ENCODE data around the gene PPP1R8. TPM values are rescaled to one million over a fixed set of nuclear protein-coding genes. Genes with fewer than 3 reads are reported as not detected.
A peak's percentile ranks its signal among the peaks of the same experiment; 100 is the strongest.

Gene PPP1R8
- total RNA-seq: 10 to 100 TPM; 32.0 to 58.2 (median 37.2) TPM

DNA sequence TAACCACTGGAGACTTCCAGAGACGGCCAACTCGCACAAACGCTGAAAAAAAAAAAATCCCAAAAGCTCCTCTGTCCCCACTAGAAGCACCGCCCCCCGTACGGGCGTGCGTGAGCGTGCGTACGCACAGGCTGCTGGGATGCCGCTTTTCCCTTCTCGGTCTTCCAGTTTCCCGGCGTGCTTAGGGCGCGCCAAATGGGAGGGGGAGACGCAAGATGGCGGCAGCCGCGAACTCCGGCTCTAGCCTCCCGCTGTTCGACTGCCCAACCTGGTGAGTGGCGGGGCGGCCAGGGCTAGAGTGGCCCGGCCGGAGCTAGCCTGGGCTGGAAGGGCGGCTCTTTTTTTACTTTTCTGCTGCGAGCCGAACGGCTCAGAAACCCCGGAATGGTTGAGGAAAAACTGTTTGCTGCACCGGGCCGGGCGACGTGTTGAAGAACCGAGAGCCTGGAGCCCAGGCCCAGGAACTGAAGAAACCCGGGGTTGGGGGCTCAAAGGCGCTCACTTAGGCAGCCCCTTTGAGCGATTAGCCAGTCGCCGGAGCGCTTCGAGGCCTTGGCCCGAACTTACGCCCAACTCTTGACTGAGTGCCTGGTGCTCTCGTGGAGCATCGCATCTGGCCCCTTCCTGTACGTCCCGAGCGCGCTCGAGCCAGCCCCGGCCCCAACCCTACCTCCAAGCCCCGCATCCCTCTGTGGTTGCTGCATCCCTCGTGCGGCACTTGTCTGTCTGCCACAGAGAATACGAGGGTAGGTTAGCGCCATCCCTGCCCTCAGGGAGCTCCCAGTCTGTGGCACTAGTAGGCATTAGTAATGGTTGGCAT is at the start of gene PPP1R8:
Gene PPP1R8, plus strand, starts transcription at position 162 of the 820 bp plus-strand sequence. Its CDS starts 54 bp downstream, at position 216.
- H3K9me3 ChIP-seq: no peaks in the 10 kb centered on the region
- H3K4me1 ChIP-seq: peaks cover 0 to 35% (median 12%) of the 10 kb centered on the region in 4 donors
- peak; percentile 82 to 84 for DNase-seq (ENCODE audit: low spot score in 2 of 2)
- peak within 1 kb of the TSS; percentile 46 to 93 (median 82) for H3K4me3 ChIP-seq
- H3K27me3 ChIP-seq: no peaks in the 10 kb centered on the region
- peak within 1 kb of the TSS; percentile 71 to 96 (median 90) for H3K27ac ChIP-seq
- WGBS, 2 donors: 0% methylated on average over 42 to 56 of the region's 60 CpGs
- TF ChIP-seq, protein P1, sequence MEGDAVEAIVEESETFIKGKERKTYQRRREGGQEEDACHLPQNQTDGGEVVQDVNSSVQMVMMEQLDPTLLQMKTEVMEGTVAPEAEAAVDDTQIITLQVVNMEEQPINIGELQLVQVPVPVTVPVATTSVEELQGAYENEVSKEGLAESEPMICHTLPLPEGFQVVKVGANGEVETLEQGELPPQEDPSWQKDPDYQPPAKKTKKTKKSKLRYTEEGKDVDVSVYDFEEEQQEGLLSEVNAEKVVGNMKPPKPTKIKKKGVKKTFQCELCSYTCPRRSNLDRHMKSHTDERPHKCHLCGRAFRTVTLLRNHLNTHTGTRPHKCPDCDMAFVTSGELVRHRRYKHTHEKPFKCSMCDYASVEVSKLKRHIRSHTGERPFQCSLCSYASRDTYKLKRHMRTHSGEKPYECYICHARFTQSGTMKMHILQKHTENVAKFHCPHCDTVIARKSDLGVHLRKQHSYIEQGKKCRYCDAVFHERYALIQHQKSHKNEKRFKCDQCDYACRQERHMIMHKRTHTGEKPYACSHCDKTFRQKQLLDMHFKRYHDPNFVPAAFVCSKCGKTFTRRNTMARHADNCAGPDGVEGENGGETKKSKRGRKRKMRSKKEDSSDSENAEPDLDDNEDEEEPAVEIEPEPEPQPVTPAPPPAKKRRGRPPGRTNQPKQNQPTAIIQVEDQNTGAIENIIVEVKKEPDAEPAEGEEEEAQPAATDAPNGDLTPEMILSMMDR (IDR thresholded peaks at IDR 0.05): peak in 1 of 5 experiments; percentile 32
- TF ChIP-seq EP300 (IDR thresholded peaks at IDR 0.05) (peak; percentile 87 to 97), POLR2A (IDR thresholded peaks at IDR 0.05) (peak; percentile 56 to 80)
- H3K36me3 ChIP-seq: peaks cover 0 to 23% (median 0%) of the 10 kb centered on the region in 3 donors

DNA sequence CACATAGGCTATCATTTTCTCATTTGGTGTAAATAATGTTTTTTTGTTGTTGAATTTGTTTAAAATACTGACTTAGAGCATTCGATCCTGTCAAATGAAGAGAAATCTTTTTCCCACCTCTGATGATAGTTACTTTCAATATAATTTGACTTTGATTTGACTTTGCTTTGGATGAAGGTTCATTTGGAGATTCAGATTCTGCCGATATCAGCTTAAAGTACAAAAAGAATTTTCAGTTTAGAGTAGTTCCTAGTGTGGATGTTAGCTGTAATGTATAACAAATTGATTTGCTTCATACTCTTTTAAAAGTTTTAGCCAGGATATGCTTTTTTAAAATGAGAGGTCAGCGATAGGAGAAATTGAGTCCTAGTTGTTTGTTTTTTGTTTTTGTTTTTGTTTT is 47.6 kb upstream of the PPP1R8 start:
- TF ChIP-seq, protein P1 (IDR thresholded peaks at IDR 0.05): no peak
- TF ChIP-seq EP300 (IDR thresholded peaks at IDR 0.05) (no peak), POLR2A (IDR thresholded peaks at IDR 0.05) (no peak)
- Histone ChIP-seq H3K9me3 (no peaks in the 10 kb centered on the region), H3K27me3 (no peaks in the 10 kb centered on the region), H3K4me3 (no peak overlapping the region), H3K36me3 (peaks cover 0 to 15% (median 0%) of the 10 kb centered on the region in 3 donors), H3K4me1 (peaks cover 0 to 34% (median 12%) of the 10 kb centered on the region in 4 donors), H3K27ac (no peak overlapping the region)
- no peak for DNase-seq (ENCODE audit: low spot score in 2 of 2)
- 87 to 95% methylated on average over 3 of the region's 3 CpGs for WGBS, 2 donors

DNA sequence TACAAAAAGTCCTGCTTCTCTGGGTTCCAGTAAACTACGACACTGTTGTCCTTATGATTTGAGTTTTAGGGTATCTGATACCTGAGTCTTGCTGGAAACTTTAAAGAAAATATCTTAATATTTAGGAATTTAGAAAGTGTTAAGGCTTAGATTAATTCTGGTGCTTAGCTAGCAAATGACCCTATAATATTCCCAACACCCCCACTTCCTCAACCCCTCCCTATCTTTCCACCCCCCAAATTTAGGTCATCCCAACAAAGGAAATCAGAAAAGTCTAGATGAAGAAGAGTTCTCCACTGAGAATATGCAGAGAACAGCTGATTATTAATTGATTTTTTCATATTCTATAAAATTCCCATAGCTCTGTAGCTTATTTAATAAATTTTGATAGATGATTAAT is 45.9 kb upstream of the PPP1R8 start:
- TF ChIP-seq EP300 (IDR thresholded peaks at IDR 0.05) (no peak), POLR2A (IDR thresholded peaks at IDR 0.05) (no peak)
- TF ChIP-seq, protein P1 (IDR thresholded peaks at IDR 0.05): no peak
- WGBS, 2 donors: 97 to 100% methylated on average over 1 of the region's 1 CpG
- Histone ChIP-seq H3K36me3 (peaks cover 0 to 14% (median 0%) of the 10 kb centered on the region in 3 donors), H3K27me3 (no peaks in the 10 kb centered on the region), H3K9me3 (no peaks in the 10 kb centered on the region), H3K4me3 (no peak overlapping the region), H3K27ac (no peak overlapping the region), H3K4me1 (peaks cover 0 to 41% (median 17%) of the 10 kb centered on the region in 4 donors)
- DNase-seq (ENCODE audit: low spot score in 2 of 2): no peak

DNA sequence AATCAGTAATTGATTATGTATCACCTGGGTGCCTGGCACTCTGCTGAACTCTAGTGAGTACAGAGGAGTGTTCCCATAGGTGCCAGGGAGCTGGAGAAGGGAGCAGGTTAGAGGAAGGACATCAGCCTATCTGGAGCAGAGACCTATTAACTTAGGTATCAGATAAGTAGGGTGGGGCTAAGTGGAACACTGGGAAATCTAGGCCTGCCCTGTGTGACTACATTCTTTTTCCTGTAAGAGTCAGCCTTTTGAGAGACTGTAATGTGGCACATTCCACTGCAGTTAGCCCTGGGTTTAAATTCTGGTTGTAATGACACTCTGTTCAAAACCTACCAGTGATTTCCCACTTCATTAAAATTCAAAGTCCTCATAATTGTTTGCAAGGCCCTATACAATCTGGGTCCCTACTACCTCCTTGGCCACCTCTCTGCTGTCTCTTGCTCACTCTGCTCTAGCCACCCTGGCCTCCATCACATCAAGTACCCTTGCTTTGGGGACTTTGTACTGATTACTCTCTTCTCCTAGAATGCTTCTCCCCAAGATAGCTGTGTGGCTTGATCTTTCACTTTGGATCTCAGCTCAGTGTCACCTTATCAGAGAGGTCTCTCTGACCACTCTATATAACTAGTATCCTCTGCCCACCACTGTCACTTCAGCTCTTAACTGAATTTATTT is 44.7 kb upstream of the PPP1R8 start:
- H3K27ac ChIP-seq: peak overlapping the region in 3 of 4 donors; percentile 12 to 48 (median 26)
- TF ChIP-seq, protein P1 (IDR thresholded peaks at IDR 0.05): no peak
- TF ChIP-seq POLR2A (IDR thresholded peaks at IDR 0.05) (no peak), EP300 (IDR thresholded peaks at IDR 0.05) (no peak)
- H3K27me3 ChIP-seq: no peaks in the 10 kb centered on the region
- H3K4me3 ChIP-seq: no peak overlapping the region
- H3K36me3 ChIP-seq: peaks cover 0 to 15% (median 6%) of the 10 kb centered on the region in 3 donors
- H3K9me3 ChIP-seq: no peaks in the 10 kb centered on the region
- DNase-seq (ENCODE audit: low spot score in 2 of 2): no peak
- peaks cover 0 to 43% (median 17%) of the 10 kb centered on the region in 4 donors for H3K4me1 ChIP-seq

DNA sequence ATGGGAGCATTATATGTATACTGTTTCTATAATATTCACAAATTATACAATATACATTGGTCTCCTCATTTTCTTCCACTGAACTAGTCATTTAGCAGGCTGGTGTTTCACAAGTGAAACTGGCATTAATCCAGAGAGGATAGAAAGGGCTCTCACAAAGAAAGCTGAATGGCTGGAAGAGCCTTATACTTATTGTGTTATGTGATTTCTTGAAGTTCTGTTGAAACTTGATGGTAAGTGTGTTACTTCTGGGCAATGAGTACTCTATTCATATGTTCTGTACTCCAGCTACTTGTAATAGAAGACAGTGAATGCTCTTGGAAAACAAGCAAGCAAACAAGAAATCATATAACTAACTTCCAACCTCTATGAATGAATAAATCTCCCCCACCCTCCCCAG is 42.7 kb upstream of the PPP1R8 start:
- no peaks in the 10 kb centered on the region for H3K27me3 ChIP-seq
- TF ChIP-seq EP300 (IDR thresholded peaks at IDR 0.05): no peak
- TF ChIP-seq POLR2A (IDR thresholded peaks at IDR 0.05): no peak
- TF ChIP-seq, protein P1 (IDR thresholded peaks at IDR 0.05): no peak
- DNase-seq (ENCODE audit: low spot score in 2 of 2): no peak
- H3K27ac ChIP-seq: peak overlapping the region in 2 of 4 donors; percentile 72 to 79
- H3K36me3 ChIP-seq: peaks cover 0 to 31% (median 6%) of the 10 kb centered on the region in 3 donors
- H3K4me3 ChIP-seq: no peak overlapping the region
- H3K9me3 ChIP-seq: no peaks in the 10 kb centered on the region
- peaks cover 0 to 43% (median 17%) of the 10 kb centered on the region in 4 donors for H3K4me1 ChIP-seq
